Daoy (cell line): Measurements from ENCODE around the gene RASSF10. TPM values are rescaled to one million over a fixed set of nuclear protein-coding genes. Genes with fewer than 3 reads are reported as not detected.

ENCODE experiments used
- DNase-seq: peaks from one replicate; pipeline ENCODE4 v3.0.0-alpha.2; 2015; ENCODE audit warnings: low read depth
- total RNA-seq: library from RNA; depleted of rRNA; stranded (reverse); fragments of >200 nt; shearing (Covaris generic); gene quantifications from 2 replicates; pipeline ENCODE4 v1.2.3, GENCODE V29; 2014; rRNA removed

Gene RASSF10
- total RNA-seq = 0.27 and 3.4 TPM in 2 replicates

GRCh38 chr11:13008625-13009475, at the start of gene RASSF10:
Gene RASSF10 (plus strand): TSS chr11:13009316. CDS start chr11:13009577, 261 bp downstream.
- DNase-seq = peak; percentile 92

- no peak for DNase-seq
Observed at GRCh38 chr11:12961615-12962014, 47.5 kb upstream of the RASSF10 start.

DNA sequence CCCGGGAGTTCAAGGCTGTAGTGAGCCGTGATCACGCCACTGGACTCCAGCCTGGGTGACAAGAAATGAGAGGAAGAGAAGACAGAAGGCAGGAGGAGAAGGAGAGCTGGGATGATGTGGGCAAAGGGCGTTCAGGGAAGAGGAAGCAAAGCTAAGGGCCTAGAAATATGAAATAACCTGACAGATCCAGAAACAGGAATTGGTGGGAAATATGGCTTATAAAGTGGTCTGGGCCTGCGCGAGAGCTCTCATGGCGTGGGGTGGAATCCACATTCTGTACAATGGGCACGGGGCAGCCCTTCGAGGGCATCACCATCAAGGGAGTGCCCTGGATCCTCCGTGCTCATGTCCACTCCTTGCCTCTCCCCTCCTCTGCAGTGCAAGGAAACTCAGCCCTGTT, 46.8 kb upstream of the RASSF10 start:
- DNase-seq = no peak

DNA sequence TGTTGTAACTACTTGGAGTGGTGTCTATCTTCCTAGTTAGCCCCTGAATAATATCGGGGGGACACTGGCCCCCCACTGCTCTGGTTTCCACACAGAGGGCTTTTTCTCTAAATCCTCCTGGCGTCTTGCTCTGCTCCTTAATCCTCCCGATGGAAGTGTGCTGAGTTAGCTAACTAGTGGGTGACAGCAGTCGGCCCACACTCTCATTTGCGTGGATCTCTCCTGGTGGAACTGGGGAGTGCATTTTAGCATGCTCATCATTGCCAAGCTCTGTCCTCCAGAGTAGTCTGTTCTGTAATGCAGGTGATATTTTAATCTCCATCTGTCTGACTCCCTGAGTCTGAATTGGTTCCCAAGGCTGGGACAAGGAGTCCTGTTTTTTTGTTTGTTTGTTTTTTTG, 46.1 kb upstream of the RASSF10 start:
- DNase-seq = no peak

DNA sequence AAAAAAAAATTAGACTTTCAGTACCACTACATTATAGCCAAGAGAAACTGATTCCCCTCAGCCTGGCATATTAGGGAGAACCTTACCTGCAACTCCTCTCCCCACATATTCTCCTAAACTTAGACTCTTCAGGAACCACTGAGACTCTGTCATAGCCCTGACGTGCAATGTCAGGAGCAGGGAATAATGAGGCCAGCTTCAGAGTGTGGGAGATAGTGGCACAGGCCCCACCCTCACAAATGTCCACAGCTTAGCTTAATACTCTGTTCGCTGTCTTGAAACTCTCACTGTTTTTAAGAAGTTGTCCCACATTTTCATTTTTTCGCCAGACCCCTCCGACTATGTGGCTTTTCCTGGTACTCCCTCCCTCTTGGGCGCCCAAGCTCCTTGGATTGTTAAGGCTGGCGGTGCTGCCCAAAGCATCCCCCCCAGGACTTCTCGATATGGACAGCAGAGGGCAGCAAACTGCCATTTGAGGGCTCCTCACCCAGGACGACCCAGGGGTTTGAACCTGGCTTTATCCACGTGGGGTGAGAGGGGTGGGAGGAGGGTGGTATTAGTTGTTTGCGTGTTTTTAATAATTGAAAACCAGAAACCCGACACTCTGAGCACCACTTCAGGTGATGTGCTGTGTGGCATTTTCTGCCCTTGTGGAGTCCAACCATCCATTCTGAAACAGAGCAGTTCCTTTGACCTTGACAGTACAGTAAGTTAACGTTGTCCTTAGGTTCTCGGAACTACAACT, 45.2 kb upstream of the RASSF10 start:
- DNase-seq = peak; percentile 71

- DNase-seq = no peak
Observed at GRCh38 chr11:12964650-12965049, 44.5 kb upstream of the RASSF10 start.

- no peak for DNase-seq
Observed at GRCh38 chr11:12966002-12966401, 43.1 kb upstream of the RASSF10 start.

DNA sequence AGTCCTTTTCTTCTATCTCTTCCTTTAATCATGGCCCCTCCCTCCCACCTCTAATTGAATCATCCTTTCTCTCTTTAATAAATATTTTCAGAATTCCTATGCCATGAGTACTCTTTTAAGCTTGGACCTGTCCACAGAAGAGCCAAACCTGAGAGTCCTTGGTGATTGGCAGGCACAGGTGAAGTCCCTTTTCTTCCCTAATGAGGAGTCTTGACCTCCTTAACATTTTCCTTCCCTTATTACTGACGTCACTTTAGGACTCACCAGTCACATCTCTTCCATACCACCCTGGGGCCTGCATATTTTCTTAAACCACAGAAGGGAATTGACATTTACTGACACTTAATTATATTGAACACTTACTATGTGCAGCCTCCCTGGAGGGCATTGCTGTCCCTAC, 41.0 kb upstream of the RASSF10 start:
- DNase-seq = no peak

GRCh38 chr11:12968826-12969225, 40.3 kb upstream of the RASSF10 start:
- no peak for DNase-seq

- DNase-seq = no peak
Observed at GRCh38 chr11:12971955-12972354, 37.2 kb upstream of the RASSF10 start.

DNA sequence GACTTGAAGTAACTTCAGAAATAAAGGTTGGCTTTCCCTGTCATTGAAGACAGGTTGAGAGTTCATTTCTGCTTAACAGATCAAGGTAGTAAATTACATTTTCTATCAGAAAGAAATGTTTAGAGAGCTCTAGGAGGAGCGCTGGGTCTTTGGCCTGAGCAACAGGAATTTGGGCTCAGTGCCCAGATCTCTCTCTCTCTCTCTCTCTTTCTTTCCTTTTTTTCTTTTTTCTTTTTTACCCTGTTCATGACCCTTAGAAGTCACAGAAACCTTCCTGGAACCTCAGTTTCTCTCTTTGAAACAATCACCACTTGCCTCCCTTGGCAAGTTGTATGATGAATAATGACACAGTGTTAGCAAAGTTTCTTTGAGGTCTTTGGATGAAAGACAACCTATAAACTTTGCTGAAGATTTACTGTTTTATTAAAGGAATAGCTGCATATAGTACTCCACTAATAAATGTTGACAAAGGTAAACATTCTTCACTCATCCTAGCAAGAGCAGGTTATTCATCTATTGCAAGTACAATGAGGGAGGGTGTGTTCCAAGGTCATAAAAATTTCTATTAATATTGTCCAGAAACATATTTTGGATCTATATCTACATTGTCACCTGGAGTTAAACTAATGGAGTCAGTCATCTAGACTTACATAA, 35.5 kb upstream of the RASSF10 start:
- DNase-seq = no peak

DNA sequence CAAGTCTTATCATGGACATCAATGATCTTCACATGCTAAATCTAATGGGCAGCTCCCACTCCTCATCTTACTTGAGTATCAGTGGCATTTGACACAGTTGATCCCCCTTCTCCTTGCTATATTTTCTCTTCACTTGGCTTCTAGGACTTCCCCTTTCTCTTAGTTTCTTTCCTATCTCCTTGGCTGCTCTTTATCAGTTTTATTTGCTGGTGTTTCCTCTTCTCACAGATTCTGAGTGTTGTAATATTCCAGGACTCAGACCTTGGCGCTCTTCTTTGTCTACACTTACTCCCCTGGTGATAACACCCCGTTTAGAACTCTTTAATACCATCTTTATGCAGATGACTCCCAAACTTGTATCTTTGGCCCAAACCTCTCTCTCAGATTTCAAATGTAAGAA, 33.9 kb upstream of the RASSF10 start:
- no peak for DNase-seq

GRCh38 chr11:12979928-12980689, 29.0 kb upstream of the RASSF10 start:
- no peak for DNase-seq

DNA sequence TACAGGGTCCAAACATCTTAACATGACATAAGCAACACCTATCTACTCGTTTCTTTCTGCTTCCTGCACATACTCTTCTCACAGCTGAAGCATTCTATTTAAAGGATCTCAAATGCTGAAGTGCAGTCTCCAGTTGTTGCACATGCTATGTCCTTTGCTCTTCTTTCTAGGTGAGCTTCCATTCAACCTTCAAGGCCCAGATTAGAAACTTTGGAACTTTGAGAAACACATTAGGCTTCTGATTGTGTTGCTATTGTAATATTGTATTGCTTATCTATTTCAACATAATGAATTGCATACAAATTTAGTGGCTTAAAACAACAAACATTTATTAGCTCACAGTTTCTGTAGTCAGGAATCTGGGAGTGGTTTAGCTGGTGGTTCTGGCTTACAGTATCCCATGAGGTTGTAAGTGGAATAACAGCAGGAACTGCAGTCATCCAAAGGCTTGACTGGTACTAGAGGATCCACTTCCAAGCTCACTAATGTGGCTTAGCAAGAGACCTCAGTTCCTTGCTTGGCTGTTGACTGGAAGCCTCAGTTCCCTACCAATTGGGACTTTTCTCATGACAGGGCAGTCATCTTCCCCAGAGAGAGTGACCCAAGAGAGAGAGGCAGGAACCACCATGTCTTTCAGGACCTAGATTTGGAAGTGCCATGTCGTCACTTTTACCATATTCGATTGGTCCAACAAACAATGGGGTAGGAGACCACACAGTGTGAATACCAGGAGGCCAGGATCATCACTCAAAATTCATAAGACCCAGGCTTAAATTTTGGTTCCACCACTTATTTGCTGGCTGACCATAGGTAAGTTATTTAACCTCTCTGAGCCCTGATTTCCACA, 27.2 kb upstream of the RASSF10 start:
- no peak for DNase-seq

DNA sequence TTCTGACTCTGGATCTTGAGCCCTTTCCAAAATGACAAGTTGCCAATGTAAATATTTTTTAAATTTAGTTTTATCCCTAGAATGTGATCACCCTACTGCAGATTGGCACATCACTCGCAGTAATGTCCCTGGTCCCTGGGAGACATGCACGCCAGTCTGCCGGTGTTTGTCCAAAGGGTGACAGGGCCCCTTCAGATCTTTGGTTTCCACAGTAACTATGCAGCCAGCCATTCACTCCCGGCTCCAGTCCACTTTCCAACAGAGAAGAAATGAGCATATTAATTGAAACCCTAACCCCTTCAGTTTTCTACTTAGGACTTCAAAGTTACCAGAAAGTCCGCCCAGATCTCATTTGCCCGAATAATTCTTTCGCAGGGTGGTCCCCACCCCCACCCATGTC, 25.8 kb upstream of the RASSF10 start:
- no peak for DNase-seq

GRCh38 chr11:12986194-12986898, 22.8 kb upstream of the RASSF10 start:
- DNase-seq = no peak

DNA sequence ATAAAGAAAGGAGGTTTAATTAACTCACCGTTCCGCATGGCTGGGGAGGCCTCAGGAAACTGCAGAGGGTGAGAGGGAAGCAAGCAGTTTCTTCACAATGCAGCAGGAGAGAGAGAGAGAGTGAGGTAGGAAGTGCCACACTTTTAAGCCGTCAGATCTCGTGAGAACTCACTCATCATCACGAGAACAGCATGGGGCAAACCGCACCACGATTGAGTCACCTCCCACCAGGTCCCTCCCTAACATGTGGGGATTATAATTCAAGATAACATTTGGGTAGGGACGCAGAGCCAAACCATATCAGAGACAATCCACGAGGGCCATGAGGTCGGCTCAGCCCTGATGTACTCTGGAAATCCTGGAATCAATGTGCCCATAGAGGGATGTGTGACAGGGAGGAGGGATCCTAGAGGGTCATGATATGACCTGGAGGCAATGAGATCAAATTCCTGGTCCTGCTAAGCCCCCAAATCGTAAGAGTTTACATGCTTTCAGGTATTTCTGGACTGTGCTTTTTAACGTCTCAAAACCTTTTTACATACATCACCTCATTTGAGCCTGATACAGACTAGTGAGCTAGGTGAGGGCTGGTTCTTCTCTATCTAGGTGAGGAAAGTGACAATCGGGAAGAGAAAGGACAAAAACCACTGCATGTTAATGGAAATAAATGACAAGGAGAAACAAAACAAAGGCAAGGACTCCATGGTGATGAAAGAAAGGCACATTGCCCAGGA, 19.5 kb upstream of the RASSF10 start:
- peak; percentile 37 for DNase-seq

DNA sequence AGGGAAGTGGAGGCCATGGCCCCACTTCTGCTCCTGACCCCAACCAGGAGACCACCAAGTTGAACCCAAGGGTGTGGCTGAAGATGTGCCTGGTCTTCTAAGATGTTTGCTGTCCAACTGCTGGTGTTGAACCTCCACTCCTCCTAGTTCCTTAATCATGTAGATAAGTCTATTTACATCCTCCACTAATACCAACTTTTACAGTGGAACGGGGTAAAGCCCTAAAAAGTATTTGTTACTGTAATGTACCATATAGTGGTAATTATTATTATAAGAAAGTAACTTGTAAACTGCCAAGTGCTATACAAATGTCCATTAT, 19.0 kb upstream of the RASSF10 start:
- no peak for DNase-seq

- DNase-seq = no peak
Observed at GRCh38 chr11:12991426-12991825, 17.7 kb upstream of the RASSF10 start.

- no peak for DNase-seq
Observed at GRCh38 chr11:12993626-12994025, 15.5 kb upstream of the RASSF10 start.
